MCF 10A (cell line): Measurements from ENCODE around the gene C1orf50. TPM values are rescaled to one million over a fixed set of nuclear protein-coding genes. Genes with fewer than 3 reads are reported as not detected.

Experiments used
- BruUV-seq: library from RNA; stranded (reverse); fragments of 400-500 nt; replicated peaks from 2 replicates; lab custom pipeline; 2021; lab: Mats Ljungman, UMichigan
- CTCF ChIA-PET: fragments of 300-600 bp; sonication (Branson Sonifier 250); formaldehyde crosslinking; extraction: SDS; loops from one replicate; lab custom pipeline; 2021; ENCODE audit warnings: antibody characterized with exemption, inconsistent platforms; lab: Yijun Ruan, JAX
- POLR2A ChIA-PET: fragments of 300-600, 350-650 bp; sonication (Branson Sonifier 250); formaldehyde crosslinking; extraction: SDS; loops from one replicate; lab custom pipeline; 2020; ENCODE audit warnings: antibody characterized with exemption, inconsistent platforms; lab: Yijun Ruan, JAX
- DNase-seq: peaks from one replicate; pipeline ENCODE4 v3.0.0-alpha.2; 2018; ENCODE audit not compliant: unreplicated experiment
- H3K27ac Mint-ChIP-seq: one replicate; pipeline ENCODE4 v1.8.0; 2022; ENCODE audit warnings: mild to moderate bottlenecking, low read depth, mixed read lengths; ENCODE audit not compliant: unreplicated experiment
- H3K27me3 Mint-ChIP-seq: one replicate; pipeline ENCODE4 v1.8.0; 2022; ENCODE audit warnings: mixed read lengths; ENCODE audit not compliant: insufficient read depth, unreplicated experiment
- H3K36me3 Mint-ChIP-seq: one replicate; pipeline ENCODE4 v1.8.0; 2022; ENCODE audit warnings: mild to moderate bottlenecking, moderate library complexity, mixed read lengths; ENCODE audit not compliant: insufficient read depth, unreplicated experiment
- H3K4me1 Mint-ChIP-seq: one replicate; pipeline ENCODE4 v1.8.0; 2022; ENCODE audit warnings: mixed read lengths; ENCODE audit not compliant: insufficient read depth, unreplicated experiment
- H3K4me3 Mint-ChIP-seq: one replicate; pipeline ENCODE4 v1.8.0; 2022; ENCODE audit warnings: mild to moderate bottlenecking, moderate library complexity, mixed read lengths; ENCODE audit not compliant: unreplicated experiment
- H3K9me3 Mint-ChIP-seq: one replicate; pipeline ENCODE4 v1.8.0; 2022; ENCODE audit warnings: mixed read lengths; ENCODE audit not compliant: unreplicated experiment
- intact Hi-C: fragments of 100-400 bp; cut with micrococcal nuclease; formaldehyde crosslinking; loops from 2 replicates; pipeline ENCODE4 v1.14.1; 2022
- total RNA-seq: library from RNA; stranded (reverse); gene quantifications from 2 replicates; pipeline ENCODE4 v1.2.3, GENCODE V29; 2022
- TF ChIP-seq, protein P1 (sequence below): fragments of 200-600 bp; IDR thresholded peaks from one replicate; pipeline ENCODE4 v1.8.0; 2022; ENCODE audit warnings: antibody characterized with exemption, mild to moderate bottlenecking; ENCODE audit not compliant: unreplicated experiment

The C1orf50 gene
- total RNA-seq, 1 experiment from 2014 or later = 11.7 TPM

- Mint-ChIP-seq H3K4me1 (no peaks in the 10 kb centered on the region), H3K9me3 (no peaks in the 10 kb centered on the region), H3K27ac (no peak overlapping the region), H3K36me3 (no peaks in the 10 kb centered on the region), H3K4me3 (no peak overlapping the region), H3K27me3 (no peaks in the 10 kb centered on the region)
- ChIA-PET POLR2A (interaction anchor here (0.6 to 1.8 kb wide), 4 partner anchors 17 to 49 kb away, joined by 3 to 5 read pairs (median 4); partner anchors contain the start of gene YBX1), CTCF (no interaction called here)
- intact Hi-C loops = loop anchor here (1.0 to 10.0 kb wide), 2 partner anchors 153 to 587 kb away; no protein-coding TSS in a partner anchor
- no TSS peak for BruUV-seq
- TF ChIP-seq, protein P1, sequence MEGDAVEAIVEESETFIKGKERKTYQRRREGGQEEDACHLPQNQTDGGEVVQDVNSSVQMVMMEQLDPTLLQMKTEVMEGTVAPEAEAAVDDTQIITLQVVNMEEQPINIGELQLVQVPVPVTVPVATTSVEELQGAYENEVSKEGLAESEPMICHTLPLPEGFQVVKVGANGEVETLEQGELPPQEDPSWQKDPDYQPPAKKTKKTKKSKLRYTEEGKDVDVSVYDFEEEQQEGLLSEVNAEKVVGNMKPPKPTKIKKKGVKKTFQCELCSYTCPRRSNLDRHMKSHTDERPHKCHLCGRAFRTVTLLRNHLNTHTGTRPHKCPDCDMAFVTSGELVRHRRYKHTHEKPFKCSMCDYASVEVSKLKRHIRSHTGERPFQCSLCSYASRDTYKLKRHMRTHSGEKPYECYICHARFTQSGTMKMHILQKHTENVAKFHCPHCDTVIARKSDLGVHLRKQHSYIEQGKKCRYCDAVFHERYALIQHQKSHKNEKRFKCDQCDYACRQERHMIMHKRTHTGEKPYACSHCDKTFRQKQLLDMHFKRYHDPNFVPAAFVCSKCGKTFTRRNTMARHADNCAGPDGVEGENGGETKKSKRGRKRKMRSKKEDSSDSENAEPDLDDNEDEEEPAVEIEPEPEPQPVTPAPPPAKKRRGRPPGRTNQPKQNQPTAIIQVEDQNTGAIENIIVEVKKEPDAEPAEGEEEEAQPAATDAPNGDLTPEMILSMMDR = no peak
- DNase-seq = no peak
These were observed 35.5 kb upstream of the C1orf50 start for GRCh38 chr1:42731585-42731984.

DNA sequence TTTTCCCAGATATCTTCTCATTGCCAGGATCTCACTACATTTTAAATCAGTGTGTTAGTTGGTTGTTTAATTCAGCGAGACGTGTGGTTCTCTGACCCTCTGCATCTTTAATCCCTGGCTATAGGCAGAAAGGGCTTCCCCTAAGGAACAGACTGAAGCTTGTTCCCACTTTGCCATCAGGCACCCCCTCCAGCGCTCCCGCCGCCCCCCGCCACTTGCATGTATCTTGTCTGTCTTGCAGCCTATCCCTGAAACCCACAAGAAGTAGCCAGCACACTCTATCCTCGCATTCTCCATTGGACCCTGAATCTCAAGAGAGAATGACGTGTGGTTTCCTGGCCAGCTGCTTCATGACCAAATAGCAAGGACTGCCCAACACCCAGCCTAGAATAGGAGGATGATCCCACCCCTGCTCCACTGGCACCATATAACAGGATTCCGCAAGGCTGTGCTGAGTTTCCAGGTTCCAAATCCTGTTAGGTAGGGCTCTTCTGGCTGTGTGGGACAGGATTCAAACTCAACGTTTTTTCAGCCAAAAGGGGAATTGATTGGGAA, 34.8 kb upstream of the C1orf50 start:
- TF ChIP-seq, protein P1 = no peak
- no peaks in the 10 kb centered on the region for H3K27me3 Mint-ChIP-seq
- no peaks in the 10 kb centered on the region for H3K36me3 Mint-ChIP-seq
- H3K27ac Mint-ChIP-seq = no peak overlapping the region
- H3K4me3 Mint-ChIP-seq = no peak overlapping the region
- peaks cover 3% of the 10 kb centered on the region for H3K4me1 Mint-ChIP-seq
- BruUV-seq = no TSS peak
- ChIA-PET CTCF (interaction anchor here (0.6 kb wide), 1 partner anchor 79 kb away, joined by 3 read pairs; no protein-coding TSS in a partner anchor), POLR2A (interaction anchor here (1.1 to 2.6 kb wide), 3 partner anchors 11 to 31 kb away, joined by 3 to 10 read pairs (median 5); no protein-coding TSS in a partner anchor)
- no peaks in the 10 kb centered on the region for H3K9me3 Mint-ChIP-seq
- DNase-seq = no peak
- intact Hi-C loops = loop anchor here (10.0 kb wide), 1 partner anchor 587 kb away; no protein-coding TSS in a partner anchor

GRCh38 chr1:42733415-42734200, 33.4 kb upstream of the C1orf50 start:
- intact Hi-C loops = loop anchor here (10.0 kb wide), 1 partner anchor 589 kb away; no protein-coding TSS in a partner anchor
- H3K36me3 Mint-ChIP-seq = no peaks in the 10 kb centered on the region
- H3K27me3 Mint-ChIP-seq = no peaks in the 10 kb centered on the region
- H3K4me3 Mint-ChIP-seq = no peak overlapping the region
- no peaks in the 10 kb centered on the region for H3K9me3 Mint-ChIP-seq
- no TSS peak for BruUV-seq
- no peak for DNase-seq
- ChIA-PET CTCF (interaction anchor here (0.6 to 1.1 kb wide), 3 partner anchors 19 to 562 kb away, joined by 3 read pairs; no protein-coding TSS in a partner anchor), POLR2A (interaction anchor here (2.6 kb wide), 1 partner anchor 10 kb away, joined by 10 read pairs; no protein-coding TSS in a partner anchor)
- TF ChIP-seq, protein P1 = no peak
- H3K4me1 Mint-ChIP-seq = peaks cover 6% of the 10 kb centered on the region
- H3K27ac Mint-ChIP-seq = no peak overlapping the region
